HL-60/S4 treated with retinoic acid at 250 ng/mL for 4 days and 3 days (cell line): Measurements from ENCODE around the gene LETMD1.
"Not testable (repeated sequence)": the region's sequence is repeated elsewhere in the genome, so short reads cannot be mapped to it uniquely, and the experiment has no call there.

Experiments used
- in situ Hi-C: fragments of 300-500 bp; cut with MboI; formaldehyde crosslinking; loops from 2 replicates; pipeline ENCODE4 v1.7.0; 2022; ENCODE audit warnings: low sequenced_read_pairs

The LETMD1 gene

GRCh38 chr12:51076236-51076930, 28.3 kb downstream of the LETMD1 start:
- in situ Hi-C loops = no loop called here

GRCh38 chr12:51077930-51078329, 29.8 kb downstream of the LETMD1 start:
- in situ Hi-C loops = no loop called here

- in situ Hi-C loops = not testable (repeated sequence)
Observed at GRCh38 chr12:51078346-51078745, 30.2 kb downstream of the LETMD1 start.

- in situ Hi-C loops = not testable (repeated sequence)
Observed at GRCh38 chr12:51078866-51079265, 30.7 kb downstream of the LETMD1 start.

GRCh38 chr12:51080136-51080535, 32.0 kb downstream of the LETMD1 start:
- in situ Hi-C loops = no loop called here

- in situ Hi-C loops = no loop called here
Observed at GRCh38 chr12:51081421-51081820, 33.3 kb downstream of the LETMD1 start.

GRCh38 chr12:51082561-51083125, 34.5 kb downstream of the LETMD1 start:
- in situ Hi-C loops = no loop called here

GRCh38 chr12:51083126-51083833, 35.2 kb downstream of the LETMD1 start, which contains the start of gene CSRNP2:
CSRNP2 (minus strand) TSS chr12:51083596; CDS start chr12:51076561, 7,035 bp downstream.
- in situ Hi-C loops = no loop called here

- in situ Hi-C loops = no loop called here
Observed at GRCh38 chr12:51085757-51086156, 37.6 kb downstream of the LETMD1 start.

GRCh38 chr12:51086933-51087332, 38.8 kb downstream of the LETMD1 start:
- in situ Hi-C loops = no loop called here

- in situ Hi-C loops = no loop called here
Observed at GRCh38 chr12:51087818-51088217, 39.7 kb downstream of the LETMD1 start.

- in situ Hi-C loops = no loop called here
Observed at GRCh38 chr12:51090705-51091229, 42.6 kb downstream of the LETMD1 start.

- in situ Hi-C loops = no loop called here
Observed at GRCh38 chr12:51098611-51099010, 50.5 kb downstream of the LETMD1 start.

GRCh38 chr12:51103977-51104376, 55.9 kb downstream of the LETMD1 start:
- in situ Hi-C loops = no loop called here

GRCh38 chr12:51108136-51108535, 60.0 kb downstream of the LETMD1 start:
- in situ Hi-C loops = no loop called here
